GM21528 (cell line): ENCODE results near the gene UBE3B.

Experiments used
- ATAC-seq: cut with Tn5 transposase; IDR thresholded peaks from one replicate; pipeline ENCODE4 v1.9.1; 2021; ENCODE audit warnings: mild to moderate bottlenecking, moderate library complexity; ENCODE audit not compliant: unreplicated experiment, low FRiP score

The UBE3B gene

GRCh38 chr12:109566424-109566823 lies 89.0 kb downstream of the UBE3B start:
- ATAC-seq, result no peak

GRCh38 chr12:109567296-109567695 lies 89.9 kb downstream of the UBE3B start:
- no peak for ATAC-seq

- no peak for ATAC-seq
Measured at GRCh38 chr12:109567967-109568366, 90.5 kb downstream of the UBE3B start.

DNA sequence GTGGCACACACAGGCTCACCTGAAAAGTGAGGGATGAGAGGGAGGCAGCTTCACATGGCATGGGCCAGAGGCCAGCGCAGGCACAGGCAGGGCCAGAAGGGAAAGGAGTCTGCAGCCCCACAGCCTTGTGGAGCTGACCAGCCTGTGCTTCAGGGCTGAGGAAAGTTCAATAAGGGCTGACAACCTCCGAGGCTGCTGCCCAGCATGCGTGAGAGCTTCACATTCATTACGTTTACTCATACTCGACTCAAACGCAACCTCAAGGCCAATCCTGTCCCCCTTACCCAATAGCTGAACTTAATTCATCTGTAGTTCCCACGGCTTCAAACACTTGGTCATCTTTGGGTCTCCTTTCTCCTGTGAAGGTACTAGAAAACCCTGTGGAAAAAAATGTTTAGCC lies 91.1 kb downstream of the UBE3B start:
- no peak for ATAC-seq

GRCh38 chr12:109571773-109572505 lies 94.5 kb downstream of the UBE3B start:
- no peak for ATAC-seq

DNA sequence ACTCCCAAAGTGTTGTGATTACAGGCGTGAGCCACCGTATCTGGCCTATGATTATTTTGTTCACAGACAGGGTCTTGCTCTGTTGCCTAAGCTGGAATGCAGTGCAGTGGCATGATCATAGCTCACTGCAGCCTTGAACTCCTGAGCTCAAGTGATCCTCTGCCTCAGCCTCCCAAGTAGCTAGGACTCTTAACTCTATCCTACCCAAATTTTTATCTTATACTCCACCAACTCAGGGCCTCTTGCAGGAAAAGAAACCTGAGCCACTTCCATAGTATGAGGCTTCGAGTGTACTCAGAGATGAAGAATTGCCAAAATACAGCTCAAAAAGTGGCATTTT lies 95.0 kb downstream of the UBE3B start:
- no peak for ATAC-seq

DNA sequence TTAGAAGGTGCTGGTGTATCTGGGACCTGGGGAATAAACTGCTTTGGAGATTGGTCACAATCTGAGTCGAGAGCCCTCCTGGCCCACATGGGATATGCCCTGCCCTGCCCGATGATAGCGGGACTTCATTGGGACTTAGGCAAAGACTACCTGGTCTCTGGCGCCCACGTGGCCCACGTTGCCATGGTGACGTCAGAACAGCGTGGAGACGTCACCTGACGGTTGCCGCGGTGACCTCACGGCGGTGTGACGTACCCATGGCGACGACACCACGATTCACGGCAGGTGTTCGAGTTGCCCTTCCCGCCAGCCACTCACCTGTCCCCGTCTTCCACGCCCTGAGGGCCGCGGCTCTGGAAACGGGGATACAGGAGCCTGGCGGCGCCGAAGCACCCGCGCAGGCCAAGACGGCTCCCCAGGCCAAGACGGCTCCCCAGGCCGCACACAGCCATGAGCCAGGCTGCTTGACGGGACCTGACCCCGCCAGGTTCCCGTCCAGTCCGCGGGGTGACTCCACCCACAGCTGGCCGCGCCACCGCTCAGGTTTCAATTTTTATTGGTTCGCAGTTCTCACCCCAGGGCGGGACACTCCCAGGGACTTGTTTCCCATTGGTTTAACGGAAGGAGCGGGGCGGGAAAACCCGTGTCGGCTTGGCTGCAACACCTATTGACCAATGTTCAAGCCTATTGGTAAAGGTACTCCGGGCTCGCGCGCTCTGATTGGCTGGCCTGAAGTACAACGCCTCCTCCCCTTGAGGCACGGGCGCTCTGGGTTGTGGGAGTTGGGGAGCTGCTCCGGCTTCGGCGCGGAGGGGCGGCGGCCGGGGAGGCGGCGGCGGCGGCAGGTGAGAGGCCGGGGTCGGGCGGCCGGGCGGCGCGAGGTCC lies 95.8 kb downstream of the UBE3B start, which contains the start of the genes MMAB and MVK:
MMAB (minus strand) TSS at position 476 of the 885 bp plus-strand sequence; CDS start at position 452, 24 bp downstream.
MVK (plus strand) TSS at position 766 of the 885 bp plus-strand sequence. CDS start 1,029 bp downstream, outside the sequence.
- peak; percentile 91 for ATAC-seq

GRCh38 chr12:109573914-109574244 lies 96.4 kb downstream of the UBE3B start:
- no peak for ATAC-seq

GRCh38 chr12:109575683-109576082 lies 98.2 kb downstream of the UBE3B start:
- ATAC-seq, result no peak

DNA sequence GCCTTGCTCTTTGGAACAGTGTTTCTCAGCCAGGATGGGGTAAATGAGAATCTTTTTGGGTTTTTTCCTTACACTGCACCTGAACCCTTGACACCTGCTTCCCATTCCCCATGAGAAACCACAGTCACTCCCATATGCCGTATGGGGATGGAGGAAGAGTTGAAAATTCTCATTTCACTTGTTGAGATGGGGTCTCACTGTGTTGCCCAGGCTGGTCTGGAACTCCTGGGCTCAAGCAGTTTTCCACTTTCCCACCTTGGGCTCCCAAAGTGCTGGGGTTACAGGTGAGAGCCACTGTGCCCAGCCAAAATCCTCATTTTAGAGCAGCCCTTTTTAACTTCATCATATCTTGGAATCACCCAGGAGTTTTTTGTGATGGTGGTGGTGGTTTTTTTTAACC lies 99.9 kb downstream of the UBE3B start:
- ATAC-seq, result no peak

GRCh38 chr12:109578330-109578927 lies 101.0 kb downstream of the UBE3B start:
- no peak for ATAC-seq

GRCh38 chr12:109579639-109580038 lies 102.2 kb downstream of the UBE3B start:
- no peak for ATAC-seq

- ATAC-seq, result no peak
Measured at GRCh38 chr12:109580272-109580671, 102.8 kb downstream of the UBE3B start.

DNA sequence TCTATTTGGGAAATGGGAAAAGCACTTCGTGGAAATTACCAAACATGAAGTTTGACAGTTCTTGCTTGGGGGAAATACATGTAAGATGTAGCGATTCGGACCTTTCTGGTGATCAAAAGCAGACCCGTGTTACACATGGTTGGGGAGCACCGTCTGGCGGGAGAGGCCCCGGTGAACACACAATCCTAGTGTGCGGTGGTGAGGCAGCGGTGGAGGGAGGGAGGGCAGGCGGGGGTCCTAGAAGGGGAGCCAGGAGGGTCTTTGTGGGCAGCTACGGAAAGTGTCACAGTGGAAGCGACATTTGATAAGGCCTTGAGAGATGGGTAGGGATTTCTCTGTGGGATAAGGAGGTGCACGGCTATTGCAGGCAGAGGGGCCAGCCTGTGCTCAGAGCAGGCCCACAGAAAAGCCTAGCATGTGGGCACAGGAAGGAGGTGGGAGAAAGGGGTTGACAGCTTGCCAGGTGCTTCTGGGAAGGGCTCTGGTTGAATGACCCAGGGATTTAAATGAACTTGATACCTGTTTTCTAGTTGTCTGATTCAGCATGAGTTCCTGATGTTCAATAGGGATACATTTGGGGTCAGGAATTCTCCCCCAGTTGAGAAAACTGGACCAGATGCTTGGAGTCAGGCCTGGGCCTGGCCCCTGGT lies 103.4 kb downstream of the UBE3B start:
- no peak for ATAC-seq

GRCh38 chr12:109581334-109581691 lies 103.9 kb downstream of the UBE3B start:
- ATAC-seq, result no peak

- ATAC-seq, result no peak
Measured at GRCh38 chr12:109581856-109582255, 104.4 kb downstream of the UBE3B start.

- no peak for ATAC-seq
Measured at GRCh38 chr12:109582636-109583035, 105.2 kb downstream of the UBE3B start.

DNA sequence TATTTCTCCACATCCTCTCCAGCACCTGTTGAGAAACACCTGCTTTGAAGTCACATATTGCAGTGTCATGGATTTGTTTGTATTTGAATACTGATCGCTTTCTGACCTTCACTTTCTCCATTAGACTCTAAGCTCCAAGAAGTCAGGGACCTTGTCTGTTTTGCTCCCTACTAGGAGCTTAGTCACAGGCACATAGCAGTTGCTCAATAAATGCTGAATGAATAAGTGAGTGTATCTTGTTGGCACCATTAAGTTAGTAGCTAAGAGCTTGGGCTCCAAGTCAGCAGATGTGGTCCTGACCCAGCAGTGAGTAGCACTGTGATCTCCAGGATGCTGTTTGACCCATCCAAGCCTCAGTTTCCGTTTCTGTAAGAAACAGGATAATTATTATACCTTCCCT lies 106.3 kb downstream of the UBE3B start:
- no peak for ATAC-seq
